K562 (cell line): ENCODE measurements around the gene ENSA. TPM values are rescaled to one million over a fixed set of nuclear protein-coding genes. Genes with fewer than 3 reads are reported as not detected.

Experiments used
- CC2D1A ChIP-seq: fragments of 450-650 bp; IDR thresholded peaks from 2 replicates; pipeline ENCODE4 v1.6.1; 2017; ENCODE audit warnings: mild to moderate bottlenecking
- EGR1 ChIP-seq: fragments of 450-650 bp; conservative IDR thresholded peaks from 2 replicates; pipeline ENCODE4 v1.6.1; 2017; ENCODE audit warnings: mild to moderate bottlenecking
- FIP1L1 ChIP-seq: fragments of 200-400 bp; formaldehyde crosslinking; IDR thresholded peaks from 2 replicates; pipeline ENCODE4 v1.6.1; 2018; ENCODE audit warnings: mild to moderate bottlenecking, low read depth, low read length; ENCODE audit not compliant: poor library complexity, severe bottlenecking
- GABPA ChIP-seq: fragments of 200-800 bp; sonication (Bioruptor generic); conservative IDR thresholded peaks from 2 replicates; pipeline ENCODE4 v1.6.1; 2016; ENCODE audit warnings: low read depth, missing genetic modification characterization, missing compliant biosample characterization
- MEF2D ChIP-seq: conservative IDR thresholded peaks from 2 replicates; pipeline ENCODE4 v1.6.1; 2016; ENCODE audit warnings: low read depth, missing genetic modification characterization, missing compliant biosample characterization
- MLLT1 ChIP-seq, 2 experiments: fragments of 450-650 bp; IDR thresholded peaks; 2 replicates each; pipeline ENCODE4 v1.6.1; 2016
- NFIC ChIP-seq: fragments of 450-650 bp; IDR thresholded peaks from 2 replicates; pipeline ENCODE4 v1.6.1; 2017; ENCODE audit warnings: mild to moderate bottlenecking, inconsistent platforms
- NUFIP1 ChIP-seq: fragments of 450-650 bp; IDR thresholded peaks from 2 replicates; pipeline ENCODE4 v1.6.1; 2018; ENCODE audit not compliant: partially characterized antibody
- RBM14 ChIP-seq: fragments of 200-400 bp; formaldehyde crosslinking; IDR thresholded peaks from 2 replicates; pipeline ENCODE4 v1.6.1; 2018; ENCODE audit warnings: low read depth, mild to moderate bottlenecking, low read length, moderate library complexity, borderline replicate concordance; ENCODE audit not compliant: insufficient read depth
- RNF2 ChIP-seq: sonication (generic); IDR thresholded peaks from 2 replicates; pipeline ENCODE4 v1.6.1; 2016
- SMARCA4 ChIP-seq: fragments of 450-650 bp; IDR thresholded peaks from 2 replicates; pipeline ENCODE4 v1.6.1; 2016
- SMC3 ChIP-seq: conservative IDR thresholded peaks from 2 replicates; pipeline ENCODE4 v1.6.1; 2011; ENCODE audit warnings: low read depth, low read length, improper control_type of control experiment; ENCODE audit not compliant: insufficient read depth
- STAT5A ChIP-seq: IDR thresholded peaks from 2 replicates; pipeline ENCODE4 v1.6.1; 2012; ENCODE audit warnings: low read length, inconsistent platforms, borderline replicate concordance
- TAF9B ChIP-seq: fragments of 450-650 bp; IDR thresholded peaks from 2 replicates; pipeline ENCODE4 v1.6.1; 2018; ENCODE audit warnings: mild to moderate bottlenecking; ENCODE audit not compliant: partially characterized antibody
- TAL1 ChIP-seq: fragments of 450-650 bp; IDR thresholded peaks from 2 replicates; pipeline ENCODE4 v1.6.1; 2016; ENCODE audit warnings: mild to moderate bottlenecking
- TCF3 ChIP-seq: sonication (generic); formaldehyde crosslinking; IDR thresholded peaks from 2 replicates; pipeline ENCODE4 v1.4.0; 2020; ENCODE audit warnings: mild to moderate bottlenecking, missing genetic modification reagents
- ZBTB2 ChIP-seq: fragments of 450-650 bp; IDR thresholded peaks from 2 replicates; pipeline ENCODE4 v1.6.1; 2016; ENCODE audit warnings: antibody characterized with exemption
- ZEB2 ChIP-seq: fragments of 450-650 bp; IDR thresholded peaks from 2 replicates; pipeline ENCODE4 v1.6.1; 2016
- ZMIZ1 ChIP-seq, 2 experiments: fragments of 150-350 bp in 1 of 2; IDR thresholded peaks; 2 replicates each; pipeline ENCODE4 v1.6.1; 2012 to 2016; ENCODE audit warnings: low read depth in 2 of 2, low read length in 2 of 2, mild to moderate bottlenecking in 1 of 2, moderate library complexity in 1 of 2
- ZNF395 ChIP-seq: fragments of 200-800 bp; sonication (Bioruptor generic); IDR thresholded peaks from 2 replicates; pipeline ENCODE4 v1.6.1; 2017; ENCODE audit warnings: missing genetic modification characterization, missing compliant biosample characterization
- ZNF41 ChIP-seq: fragments of 250-450 bp; sonication (Bioruptor Pico); conservative IDR thresholded peaks from 2 replicates; pipeline ENCODE4 v1.4.0; 2020; ENCODE audit warnings: mild to moderate bottlenecking
- polyA plus RNA-seq, 8 experiments: library from polyadenylated mRNA; depleted of rRNA in 4 of 8; stranded (reverse) in 5 of 8; unstranded in 3 of 8; fragments of >200 nt; fragmentation: Nextera tagmentation in 2 of 8; fragmentation: Illumina TruSeq in 1 of 8; extraction: Ambion mirVana in 2 of 8; extraction: Trizol in 1 of 8; gene quantifications; 2 replicates each; pipeline versions ENCODE4 v1.2.1 to v1.2.3, GENCODE V29; 2011 to 2014; ENCODE audit warnings: inconsistent platforms in 1 of 8, missing spikeins in 1 of 8
- total RNA-seq, 7 experiments: library from RNA; depleted of rRNA in 6 of 7; stranded (reverse); fragments of >200 nt in 6 of 7; fragmentation: Illumina TruSeq in 2 of 7; extraction: Trizol in 2 of 7; gene quantifications; 2 replicates each; pipeline versions ENCODE4 v1.2.1 to v1.2.3, GENCODE V29; 2011 to 2021; ENCODE audit warnings: low replicate concordance in 1 of 7

Gene ENSA
- total and polyA plus RNA-seq, 9 of the 15 experiments (the other 6 are each of a cell fraction or from before 2014, with no cell fraction given), result 68.1 to 605 (median 188) TPM

- TF ChIP-seq MLLT1 (IDR thresholded peaks at IDR 0.05), result peak; percentile 48 to 85; a peak in 1 of 4 replicates
- peak; percentile 77; the same call in 1 of the 2 replicates for TF ChIP-seq ZBTB2
- TF ChIP-seq ZNF395 (CRISPR knock-in tag), result peak; percentile 90
- TF ChIP-seq NUFIP1, result no peak
- no peak for TF ChIP-seq ZNF41 (CRISPR knock-in tag)
- TF ChIP-seq ZMIZ1 (IDR thresholded peaks at IDR 0.05; ENCODE audit: low read depth in 2 of 2, low read length in 2 of 2), result peak in 1 of 2 experiments; percentile 14; a peak in 1 of 4 replicates
- TF ChIP-seq STAT5A, result peak; percentile 96
- peak; percentile 85; the same call in 1 of the 2 replicates for TF ChIP-seq CC2D1A
- peak; percentile 84 for TF ChIP-seq RNF2
- peak; percentile 87 for TF ChIP-seq NFIC
- TF ChIP-seq TAL1, result peak; percentile 87
- TF ChIP-seq SMARCA4, result peak; percentile 95
- TF ChIP-seq MEF2D (tag), result 0 out of 2 replicates have a peak, but pooled peaks have one; percentile 11
- TF ChIP-seq ZEB2, result peak; percentile 78
- no peak for TF ChIP-seq FIP1L1
- TF ChIP-seq TCF3, result peak; percentile 88
- TF ChIP-seq SMC3, result 0 out of 2 replicates have a peak, but pooled peaks have one; percentile 9
- no peak for TF ChIP-seq RBM14
- peak; percentile 49; the same call in 1 of the 2 replicates for TF ChIP-seq EGR1
- TF ChIP-seq GABPA (tag), result peak; percentile 22; the same call in 1 of the 2 replicates
- peak; percentile 59 for TF ChIP-seq TAF9B
These were observed 9.6 kb downstream of the ENSA start (continued) for GRCh38 chr1:150619576-150620509.
